IMR-90 (cell line): ENCODE measurements around the gene RTN4RL2.

Experiments
- CEBPB ChIP-seq: IDR thresholded peaks from 2 replicates; pipeline ENCODE4 v1.6.1; 2012; ENCODE audit warnings: low read depth, low read length, improper control_type of control experiment
- CTCF ChIP-seq: conservative IDR thresholded peaks from 2 replicates; pipeline ENCODE4 v1.5.1; 2012; ENCODE audit warnings: mild to moderate bottlenecking, low read depth, low read length, improper control_type of control experiment
- FOS ChIP-seq: fragments of 150-350 bp; IDR thresholded peaks from 2 replicates; pipeline ENCODE4 v1.6.1; 2016; ENCODE audit warnings: low read depth, low read length

DNA sequence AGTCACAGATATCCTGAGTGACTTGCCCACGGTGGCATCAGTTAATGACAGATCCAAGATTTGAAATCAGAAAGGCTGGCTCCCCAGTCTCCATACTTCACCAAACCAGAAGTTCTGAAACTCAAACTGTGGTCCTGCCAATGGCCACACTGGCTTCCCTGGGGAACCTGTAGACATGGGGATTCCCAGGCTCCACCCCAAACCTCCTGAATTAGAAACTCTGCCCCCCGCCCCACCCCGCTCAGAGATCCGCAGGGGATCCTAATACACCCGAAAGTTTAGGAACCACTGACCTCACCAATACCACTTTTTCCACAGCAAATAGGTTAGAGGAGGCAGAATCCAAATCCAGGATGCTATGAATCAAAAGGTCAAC is 15.3 kb downstream of the RTN4RL2 start:
- no peak for TF ChIP-seq CTCF
- no peak for TF ChIP-seq CEBPB
- TF ChIP-seq FOS: no peak
